CD4-positive, alpha-beta T cell treated with Interleukin-6 for 4 hours (primary cell): ENCODE results near the gene CRAMP1.
A peak's percentile ranks its signal among the peaks of the same experiment; 100 is the strongest.
"Not testable (repeated sequence)": the region's sequence is repeated elsewhere in the genome, so short reads cannot be mapped to it uniquely, and the experiment has no call there.

Experiments
- DNase-seq: peaks from one replicate; pipeline ENCODE4 v3.0.0-alpha.2; 2020; ENCODE audit warnings: mixed read lengths

The CRAMP1 gene

DNA sequence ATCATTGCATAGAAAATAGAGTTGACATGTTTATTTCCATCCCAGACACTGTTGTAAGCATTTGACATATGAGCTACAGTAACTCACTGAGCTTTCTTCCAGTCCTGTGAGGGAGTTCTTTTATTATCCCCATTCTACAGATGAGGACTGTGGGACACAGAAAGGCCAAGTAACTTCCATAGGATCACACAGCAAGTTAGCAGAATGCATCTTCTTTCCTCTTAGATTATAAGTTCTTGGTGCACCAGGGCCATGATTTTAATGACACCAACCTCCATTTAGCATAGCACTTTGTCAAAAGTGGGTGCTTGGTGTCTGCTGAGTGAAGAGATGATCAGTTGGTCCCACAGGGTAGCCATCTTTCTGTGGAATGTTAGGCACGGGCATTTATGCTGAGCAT is 78.7 kb downstream of the CRAMP1 start:
- no peak for DNase-seq

DNA sequence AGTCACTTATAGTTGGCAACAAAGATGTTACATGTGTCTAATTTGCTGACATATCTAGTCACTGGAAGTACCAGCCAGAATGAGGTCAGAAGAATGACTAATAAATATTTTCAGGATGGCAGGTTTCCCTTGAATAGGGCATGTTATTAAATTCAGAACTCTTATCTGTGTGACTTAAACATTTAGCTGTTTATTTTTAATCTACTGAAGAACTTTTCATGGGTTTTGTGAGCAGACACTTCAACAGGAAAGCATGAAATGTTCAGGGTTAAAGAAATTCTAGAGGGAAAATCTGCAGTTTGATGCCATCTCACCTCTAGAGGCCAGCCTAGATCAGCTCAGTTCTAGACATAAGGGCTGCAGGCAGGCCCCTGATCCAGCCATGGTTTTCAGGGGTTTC is 79.1 kb downstream of the CRAMP1 start:
- DNase-seq, result no peak

DNA sequence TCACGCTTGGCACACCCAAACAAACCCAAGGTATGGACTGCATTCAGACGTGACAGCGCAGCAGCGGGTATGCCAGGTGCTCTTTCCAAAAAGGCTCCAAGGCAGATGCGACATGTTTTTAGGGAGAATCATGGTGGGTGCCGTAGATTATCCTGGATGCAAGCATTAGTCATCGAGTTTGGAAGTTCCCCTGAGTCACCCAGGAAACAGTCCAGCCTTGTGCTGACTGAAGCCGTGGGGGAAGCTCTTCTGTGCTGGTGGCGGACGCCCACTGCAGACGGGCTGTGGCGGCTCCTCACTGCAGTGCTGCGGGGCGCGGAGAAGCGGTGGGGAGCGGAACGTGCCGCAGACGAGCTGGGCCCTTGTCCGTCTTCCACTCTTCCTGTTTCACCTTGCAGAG is 79.8 kb downstream of the CRAMP1 start:
- DNase-seq, result no peak

DNA sequence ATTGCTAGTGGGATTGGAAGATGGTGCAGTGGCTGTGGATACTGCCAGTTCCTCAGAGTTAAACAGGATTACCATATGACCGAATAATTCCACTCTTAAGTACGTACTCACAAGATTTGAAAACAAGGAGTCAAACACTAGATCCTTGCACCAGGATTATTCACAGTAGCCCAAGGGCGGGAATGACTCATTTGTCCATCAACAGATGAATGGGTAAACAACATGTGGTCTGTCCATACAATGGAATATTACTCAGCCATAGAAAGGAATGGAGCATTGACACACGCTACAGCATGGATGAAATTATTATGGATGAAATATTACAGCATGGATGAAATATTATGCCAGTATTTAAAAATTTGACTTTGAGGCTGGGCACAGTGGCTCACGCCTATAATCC is 84.7 kb downstream of the CRAMP1 start:
- no peak for DNase-seq

DNA sequence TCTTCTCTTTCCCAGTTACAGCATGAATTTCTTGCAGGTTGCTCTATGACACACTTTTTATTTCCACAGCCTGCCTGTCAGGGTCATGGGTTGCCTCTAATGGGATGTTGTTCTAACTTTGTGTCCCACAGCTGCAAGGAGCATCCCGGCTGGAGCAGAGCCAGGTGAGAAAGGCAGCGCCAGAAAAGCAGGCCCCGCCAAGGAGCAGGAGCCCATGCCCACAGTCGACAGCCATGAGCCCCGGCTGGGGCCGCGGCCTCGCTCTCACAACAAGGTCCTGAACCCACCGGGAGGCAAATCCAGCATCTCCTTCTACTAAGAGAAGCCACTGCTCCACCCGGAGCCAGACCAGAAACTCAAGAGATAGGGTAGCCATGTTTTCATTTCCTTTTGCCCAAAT is 86.5 kb downstream of the CRAMP1 start:
- DNase-seq, result no peak

DNA sequence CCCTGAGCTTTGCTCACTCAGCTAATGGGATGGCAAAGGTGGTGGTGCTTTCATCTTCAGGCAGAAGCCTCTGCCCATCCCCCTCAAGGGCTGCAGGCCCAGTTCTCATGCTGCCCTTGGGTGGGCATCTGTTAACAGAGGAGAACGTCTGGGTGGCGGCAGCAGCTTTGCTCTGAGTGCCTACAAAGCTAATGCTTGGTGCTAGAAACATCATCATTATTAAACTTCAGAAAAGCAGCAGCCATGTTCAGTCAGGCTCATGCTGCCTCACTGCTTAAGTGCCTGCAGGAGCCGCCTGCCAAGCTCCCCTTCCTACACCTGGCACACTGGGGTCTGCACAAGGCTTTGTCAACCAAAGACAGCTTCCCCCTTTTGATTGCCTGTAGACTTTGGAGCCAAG is 88.1 kb downstream of the CRAMP1 start:
- DNase-seq, result no peak

DNA sequence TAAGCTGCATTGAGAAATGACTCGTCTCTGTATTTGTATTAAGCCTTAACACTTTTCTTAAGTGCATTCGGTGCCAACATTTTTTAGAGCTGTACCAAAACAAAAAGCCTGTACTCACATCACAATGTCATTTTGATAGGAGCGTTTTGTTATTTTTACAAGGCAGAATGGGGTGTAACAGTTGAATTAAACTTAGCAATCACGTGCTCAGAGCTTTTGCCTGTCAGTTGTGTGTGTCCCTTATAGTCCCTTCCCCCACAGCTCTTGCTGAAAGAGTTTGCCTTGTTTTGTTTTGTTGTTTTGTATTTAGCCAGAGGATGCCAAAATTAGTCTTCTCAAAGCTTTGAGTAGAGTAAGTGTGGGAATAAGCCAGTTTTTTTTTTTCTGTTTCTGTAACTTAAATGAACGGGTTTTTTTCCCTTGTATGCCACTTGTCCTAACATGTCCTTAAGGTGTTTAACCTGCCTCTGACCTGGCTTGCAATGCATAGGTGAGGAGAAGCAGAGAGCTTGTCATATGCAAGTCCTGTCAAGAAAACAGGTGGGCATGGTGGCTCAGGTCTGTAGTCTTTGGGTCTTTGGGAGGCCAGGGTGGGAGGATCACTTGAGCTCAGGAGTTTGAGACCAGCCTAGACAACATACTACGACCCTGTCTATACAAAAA is 89.2 kb downstream of the CRAMP1 start:
- no peak for DNase-seq

DNA sequence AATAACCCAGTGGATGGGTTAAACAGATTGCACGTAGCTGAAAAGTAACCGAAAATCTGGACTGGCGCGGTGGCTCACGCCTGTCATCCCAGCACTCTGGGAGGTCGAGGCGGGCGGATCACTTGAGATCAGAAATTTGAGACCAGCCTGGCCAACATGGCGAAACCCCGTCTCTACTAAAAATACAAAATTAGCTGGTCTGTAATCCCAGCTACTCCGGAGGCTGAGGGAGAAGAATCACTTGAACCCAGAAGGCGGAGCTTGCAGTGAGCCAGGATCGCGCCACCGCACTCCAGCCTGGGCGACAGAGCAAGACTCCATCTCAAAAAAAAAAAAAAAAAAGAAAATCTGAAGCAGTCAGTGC is 93.1 kb downstream of the CRAMP1 start:
- peak; percentile 25 for DNase-seq

DNA sequence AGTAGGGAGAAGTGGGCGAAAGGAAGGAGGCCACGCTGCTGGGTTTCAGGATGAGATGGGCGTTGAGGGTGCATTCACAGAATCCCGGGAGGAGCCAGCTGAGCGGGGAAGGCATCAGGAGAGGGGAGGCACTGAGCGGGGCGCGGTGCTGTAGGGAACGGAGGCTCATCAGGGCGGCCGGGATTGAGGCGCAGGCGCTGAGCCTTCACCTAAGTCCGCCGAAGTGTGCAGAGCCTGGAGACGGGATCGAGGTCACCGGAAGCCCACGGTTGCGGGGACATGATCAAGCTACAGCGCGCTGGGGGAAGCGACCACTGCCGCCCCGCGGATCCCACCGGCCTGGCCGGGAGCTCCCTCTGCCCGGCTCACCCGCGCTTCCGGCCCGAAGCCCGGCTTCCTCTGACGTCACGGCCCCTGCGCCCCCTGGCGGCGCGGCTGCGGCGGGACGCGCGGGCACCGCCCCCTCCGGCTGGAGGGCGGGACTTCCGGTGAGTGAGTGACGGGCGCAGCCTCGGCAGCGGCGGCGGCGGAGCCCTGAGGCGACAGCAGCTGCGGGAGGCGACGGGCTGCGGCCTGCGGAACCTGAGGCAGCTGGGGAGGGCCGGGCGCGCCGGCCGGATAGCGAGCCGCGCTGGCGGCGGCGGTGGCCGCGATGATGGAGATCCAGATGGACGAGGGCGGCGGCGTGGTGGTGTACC is 93.7 kb downstream of the CRAMP1 start, which contains the start of gene MAPK8IP3:
Gene MAPK8IP3, plus strand, starts transcription at position 508 of the 698 bp plus-strand sequence. Its CDS starts 145 bp downstream, at position 653.
- DNase-seq, result peak; percentile 93

DNA sequence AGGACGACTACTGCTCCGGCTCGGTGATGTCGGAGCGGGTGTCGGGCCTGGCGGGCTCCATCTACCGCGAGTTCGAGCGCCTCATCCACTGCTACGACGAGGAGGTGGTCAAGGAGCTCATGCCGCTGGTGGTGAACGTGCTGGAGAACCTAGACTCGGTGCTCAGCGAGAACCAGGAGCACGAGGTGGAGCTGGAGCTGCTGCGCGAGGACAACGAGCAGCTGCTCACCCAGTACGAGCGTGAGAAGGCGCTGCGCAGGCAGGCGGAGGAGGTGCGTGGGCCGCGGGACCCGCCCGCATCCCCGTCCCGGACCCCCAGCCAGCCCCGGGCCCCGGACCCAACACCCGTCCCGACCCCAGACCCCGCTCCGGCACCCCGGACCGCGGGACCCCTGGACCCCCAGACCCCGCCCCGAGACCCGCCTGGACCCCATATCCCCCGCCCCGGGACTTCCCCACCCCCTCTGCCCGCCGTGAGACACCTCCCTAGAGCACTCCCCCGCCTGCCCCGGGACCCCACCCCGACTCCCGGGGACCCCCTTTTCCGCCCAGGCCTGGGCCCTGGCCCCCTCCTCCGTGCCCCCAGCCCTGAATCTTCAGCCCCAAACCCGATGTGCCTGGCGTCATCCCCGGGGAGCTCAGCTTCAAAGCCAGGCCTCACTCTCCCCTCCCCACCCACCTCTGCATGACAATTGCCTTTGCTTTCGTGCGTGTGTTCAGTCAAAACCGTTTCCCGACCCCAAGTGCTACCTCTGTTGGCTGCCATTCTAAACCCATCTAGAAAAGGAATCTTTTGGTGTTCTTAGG is 94.4 kb downstream of the CRAMP1 start:
- DNase-seq, result peak; percentile 60

DNA sequence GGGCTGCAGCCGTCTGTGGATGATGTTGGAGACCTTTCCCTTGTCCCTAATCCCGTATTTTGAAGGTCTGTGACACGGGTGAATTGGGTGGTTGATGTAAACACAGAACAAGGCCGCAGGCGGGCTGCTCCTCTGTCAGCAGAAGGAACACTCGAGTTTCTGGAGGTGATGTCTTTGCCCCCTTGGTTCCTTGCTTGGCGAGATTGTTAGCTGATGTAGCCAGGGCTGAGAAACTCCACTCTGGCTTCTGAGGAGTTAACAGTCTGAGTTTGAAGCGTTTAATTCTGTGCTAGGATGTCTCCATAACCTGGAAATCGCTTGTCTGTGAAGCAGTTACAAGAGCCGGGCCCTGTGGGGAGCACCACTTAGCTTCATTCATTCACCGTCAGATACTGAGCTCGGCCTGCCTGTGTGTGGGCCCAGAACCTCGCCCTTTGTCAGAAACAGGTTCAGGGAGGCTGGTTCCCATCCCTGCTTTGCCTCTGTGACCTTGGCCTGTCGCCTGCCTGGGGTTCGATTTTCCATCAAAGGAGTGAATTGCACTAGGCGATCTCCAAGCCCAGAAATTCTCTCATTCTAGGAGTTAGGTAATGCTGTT is 95.1 kb downstream of the CRAMP1 start:
- DNase-seq, result no peak

DNA sequence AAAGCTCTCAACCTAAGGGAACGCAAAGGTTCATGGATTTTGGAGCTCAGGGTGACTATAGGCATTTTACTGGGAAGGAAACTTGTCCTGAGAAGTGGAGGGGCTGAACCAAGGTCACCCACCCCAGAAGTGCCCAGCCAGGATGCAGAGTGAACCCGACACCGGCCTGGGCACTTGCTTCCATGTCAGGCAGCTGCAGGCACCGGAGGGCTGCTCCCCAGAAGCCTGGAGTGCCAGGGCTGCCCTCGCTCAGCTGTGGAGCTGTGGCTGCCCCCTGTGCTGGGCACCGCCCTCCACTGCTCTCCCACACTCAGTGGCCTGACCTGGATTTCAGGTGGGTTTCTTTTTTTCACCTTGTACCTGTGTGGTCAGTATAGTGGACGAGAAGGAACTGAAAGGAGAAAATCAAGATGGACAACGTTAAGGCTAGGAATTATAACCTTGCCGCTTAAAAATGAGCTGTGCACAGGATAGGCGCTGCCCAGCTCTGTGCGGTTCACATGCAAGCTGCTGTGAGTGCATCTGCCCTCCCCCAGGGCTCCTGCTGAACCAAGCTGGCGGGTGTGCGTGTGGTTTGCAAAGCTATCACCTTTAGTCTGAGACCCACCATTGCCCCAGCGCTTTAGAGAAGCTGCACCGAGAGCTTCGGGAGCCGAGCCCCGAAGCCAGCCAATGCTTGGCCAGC is 96.1 kb downstream of the CRAMP1 start:
- DNase-seq, result no peak

DNA sequence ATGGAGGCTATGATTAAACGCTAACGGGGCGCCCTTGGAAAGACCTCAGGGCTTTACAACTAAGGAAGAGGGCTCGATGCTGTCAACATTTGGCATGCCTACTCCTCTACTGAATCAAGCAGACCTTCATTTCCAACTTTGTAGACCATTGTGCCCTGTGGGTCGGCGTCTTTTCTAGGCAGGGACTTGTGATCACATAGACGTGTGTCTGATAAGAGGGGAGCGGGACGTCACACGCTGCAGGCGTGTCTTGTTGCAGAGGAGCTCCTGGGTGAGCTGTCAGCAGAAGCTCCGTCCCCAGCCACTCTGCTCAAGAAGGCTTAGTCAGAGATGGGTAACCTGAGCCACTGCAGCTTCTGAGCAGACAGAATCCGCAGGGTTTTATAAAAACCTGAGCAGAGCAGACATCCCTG is 96.6 kb downstream of the CRAMP1 start:
- DNase-seq, result no peak

DNA sequence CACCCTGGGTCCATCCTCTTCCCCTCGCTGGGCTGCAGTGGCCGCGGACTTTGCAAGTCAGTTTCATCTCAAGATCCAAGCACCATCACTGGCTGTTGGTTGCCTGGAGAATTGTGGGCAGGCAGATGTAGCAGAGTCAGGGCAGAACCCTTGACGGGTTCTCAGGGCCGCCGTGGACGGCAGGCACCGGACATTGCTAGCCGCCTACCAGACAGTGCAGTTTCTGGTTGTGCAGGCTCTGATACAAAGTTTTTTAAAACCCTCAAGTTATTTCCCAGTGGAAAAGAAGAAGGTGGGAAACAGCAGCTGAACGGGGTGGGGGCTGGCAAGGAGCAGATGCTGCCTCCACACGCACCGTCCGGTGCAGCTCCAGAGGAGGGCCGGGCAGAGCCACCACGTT is 97.2 kb downstream of the CRAMP1 start:
- no peak for DNase-seq

DNA sequence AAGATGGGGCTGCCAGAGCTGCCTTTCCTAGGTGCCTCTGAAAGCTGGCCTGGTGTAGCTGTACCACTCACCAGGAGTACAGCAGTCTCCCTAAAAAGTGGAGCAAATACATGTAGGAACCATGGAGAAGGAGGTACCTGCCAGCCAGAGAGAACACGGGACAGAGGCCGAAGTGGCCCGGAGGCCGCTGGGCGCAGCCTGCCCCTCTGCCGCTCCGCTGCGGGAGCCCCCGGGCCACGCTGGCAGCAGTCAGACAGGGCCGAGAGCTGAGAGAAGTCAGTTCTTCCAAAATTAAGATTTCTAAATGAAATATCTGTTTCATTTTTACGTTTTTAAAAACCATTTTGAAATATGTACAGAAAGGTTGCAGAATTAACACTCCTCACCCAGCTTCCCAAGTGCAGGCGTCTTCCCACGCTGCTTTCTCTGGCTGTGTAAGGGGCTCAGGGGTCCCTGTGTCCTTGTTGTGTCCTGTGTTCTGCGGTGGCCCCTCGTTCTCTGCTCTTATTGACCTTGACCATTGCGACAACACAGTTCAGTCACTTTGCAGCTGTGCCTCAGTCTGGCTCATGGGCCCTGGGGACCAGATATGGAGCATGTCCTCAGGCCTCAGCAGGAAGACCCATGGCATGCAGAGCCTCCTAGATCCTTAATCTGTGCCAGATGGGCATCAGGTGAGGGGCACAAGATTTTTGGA is 98.8 kb downstream of the CRAMP1 start:
- no peak for DNase-seq

DNA sequence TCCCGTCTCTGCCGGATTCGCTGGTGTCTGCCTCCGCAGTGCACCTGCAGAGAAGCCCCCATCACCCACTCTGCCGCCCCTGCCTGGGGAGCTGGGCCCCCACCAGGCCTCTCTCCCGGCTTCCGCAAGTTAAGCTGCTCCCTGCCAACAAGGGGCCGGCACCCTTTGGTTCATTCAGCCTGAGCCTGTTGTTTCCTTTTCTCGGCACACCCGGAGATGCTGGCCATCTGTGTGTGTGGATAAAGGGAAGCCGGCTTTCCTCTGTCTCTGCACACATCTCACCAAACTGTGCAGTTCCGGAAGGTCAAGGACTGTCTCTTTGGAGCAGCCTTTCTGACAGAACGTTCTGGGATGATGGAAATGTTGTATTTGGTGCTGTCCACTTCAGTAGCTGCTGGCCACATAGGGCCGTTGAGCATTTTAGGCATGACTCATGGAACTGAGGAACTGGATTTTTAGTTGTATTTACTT is 100.7 kb downstream of the CRAMP1 start:
- no peak for DNase-seq

DNA sequence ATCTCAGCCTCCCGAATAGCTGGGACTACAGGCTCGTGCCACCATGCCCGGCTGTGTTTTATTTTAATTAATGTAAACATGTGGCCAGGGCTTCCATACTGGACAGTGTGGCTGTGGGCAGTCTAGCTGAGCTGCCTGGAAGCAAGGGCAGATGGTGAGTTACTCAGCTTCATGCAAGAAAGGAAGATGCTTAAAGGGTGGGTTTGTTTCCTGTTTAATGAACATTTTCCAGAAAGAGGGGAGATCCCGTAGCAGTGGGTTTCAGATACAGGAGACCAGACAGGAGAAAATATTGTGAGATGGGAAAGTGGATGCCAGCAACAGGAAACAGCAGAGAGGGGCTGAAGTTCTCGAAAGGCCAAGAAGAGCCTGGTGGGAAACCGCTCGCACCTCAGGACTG is 101.2 kb downstream of the CRAMP1 start:
- DNase-seq, result no peak

DNA sequence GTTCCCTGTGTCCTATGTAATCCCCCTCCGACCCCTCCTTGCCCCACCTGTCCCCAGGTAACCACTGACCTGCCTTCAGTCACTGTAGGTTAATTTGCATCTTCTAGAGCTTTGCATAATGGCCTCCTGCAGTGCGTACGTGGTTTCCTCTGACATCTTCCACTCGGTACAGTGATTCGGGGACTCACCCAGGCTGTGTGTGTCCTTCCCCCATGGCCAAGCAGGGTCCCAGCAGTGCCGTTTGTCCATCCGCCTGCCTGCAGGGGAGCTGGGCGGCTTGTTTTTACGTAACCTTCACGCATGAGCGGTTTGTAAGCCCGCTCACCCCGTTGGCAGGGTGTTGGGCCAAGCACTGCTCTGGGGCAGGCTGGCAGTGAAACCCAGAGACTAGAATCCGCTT is 101.8 kb downstream of the CRAMP1 start:
- DNase-seq, result no peak

DNA sequence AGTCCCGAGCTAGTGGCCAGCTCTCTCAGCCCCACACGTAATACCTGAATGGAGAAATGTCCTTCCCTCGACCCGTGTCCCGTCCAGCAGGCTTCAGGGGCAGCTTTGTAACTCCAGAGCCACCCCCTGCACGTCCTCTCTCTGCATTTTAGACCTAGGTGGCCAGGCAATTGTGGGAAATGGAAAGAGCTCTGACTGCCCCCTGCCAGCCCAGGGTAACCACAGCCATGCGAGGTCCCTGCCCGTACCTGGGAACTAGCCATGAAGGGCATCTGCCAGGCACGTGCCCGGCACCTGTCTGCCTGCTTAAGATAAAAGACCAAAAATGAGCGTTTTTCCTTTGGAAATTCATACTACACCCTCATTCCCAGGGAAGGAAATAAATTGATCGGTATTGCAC is 103.1 kb downstream of the CRAMP1 start:
- DNase-seq, result no peak

DNA sequence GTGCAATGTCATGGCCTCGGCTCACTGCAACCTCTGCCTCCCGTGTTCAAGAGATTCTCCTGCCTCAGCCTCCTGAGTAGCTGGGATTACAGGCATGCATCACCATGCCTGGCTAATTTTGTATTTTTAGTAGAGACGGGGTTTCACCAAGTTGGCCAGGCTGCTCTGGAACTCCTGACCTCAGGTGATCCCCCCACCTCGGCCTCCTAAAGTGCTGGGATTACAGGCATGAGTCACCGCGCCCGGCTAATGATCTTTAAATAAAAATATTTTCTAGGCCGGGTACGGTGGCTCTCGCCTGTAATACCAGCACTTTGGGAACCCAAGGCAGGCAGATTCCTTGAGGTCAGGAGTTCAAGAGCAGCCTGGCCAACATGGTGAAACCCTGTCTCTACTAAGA is 106.1 kb downstream of the CRAMP1 start:
- DNase-seq, result not testable (repeated sequence)

DNA sequence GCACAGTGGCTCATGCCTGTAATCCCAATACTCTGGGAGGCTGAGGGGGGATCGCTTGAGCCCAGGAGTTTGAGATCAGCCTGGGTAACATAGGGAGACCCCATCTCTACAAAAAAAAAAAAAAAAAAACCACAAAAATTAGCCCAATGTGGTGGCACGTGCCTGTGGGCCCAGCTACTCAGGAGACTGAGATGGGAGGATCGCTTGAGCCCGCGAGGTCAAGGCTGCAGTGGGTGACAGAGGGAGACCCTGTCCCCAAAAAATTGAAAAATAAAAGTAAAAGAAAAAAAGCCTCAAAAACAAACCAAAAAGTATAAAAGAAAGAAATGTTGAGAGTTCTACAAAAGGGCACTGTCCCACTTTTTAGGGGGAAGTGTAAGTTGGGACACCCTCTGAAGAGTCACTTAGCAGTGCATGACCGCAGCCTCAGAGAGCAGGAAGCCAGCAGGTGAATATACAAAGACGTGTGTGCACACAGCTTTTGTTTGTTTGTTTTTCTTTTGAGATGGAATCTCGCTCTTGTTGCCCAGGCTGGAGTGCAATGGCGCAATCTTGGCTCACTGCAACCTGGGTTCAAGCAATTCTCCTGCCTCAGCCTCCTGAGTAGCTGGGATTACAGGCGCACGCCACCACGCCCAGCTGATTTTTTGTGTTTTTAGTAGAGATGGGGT is 107.5 kb downstream of the CRAMP1 start:
- peak; percentile 35 for DNase-seq

DNA sequence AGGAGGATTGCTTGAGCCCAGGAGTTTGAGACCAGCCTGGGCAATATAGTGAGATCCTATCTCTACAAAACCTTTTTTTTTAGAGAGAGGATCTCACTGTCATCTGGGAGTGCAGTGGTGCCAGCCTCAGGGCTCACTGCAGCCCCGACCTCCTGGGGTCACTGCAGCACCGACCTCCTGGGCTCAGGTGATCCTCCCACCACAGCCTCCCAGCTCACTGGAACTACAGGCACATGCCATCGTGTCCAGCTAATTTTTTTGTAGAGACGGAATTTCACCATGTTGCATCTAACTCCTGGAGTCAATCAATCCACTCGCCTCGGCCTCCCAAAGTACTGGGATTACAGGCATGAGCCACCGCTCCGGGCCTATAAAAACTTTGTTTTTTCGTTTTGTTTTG is 109.2 kb downstream of the CRAMP1 start:
- no peak for DNase-seq
